ENCODE results near the gene FAM234B.

FAM234B gene

GRCh38 chr12:13099844-13100604 is 55.8 kb downstream of the FAM234B start:
- in situ Hi-C loops (cut with HindIII; ENCODE audit: low pct_ligation_motif_present, low pct_unique_long_range_greater_than_20kb, low sequenced_read_pairs): no loop called here

GRCh38 chr12:13100605-13100881 is 56.4 kb downstream of the FAM234B start:
- in situ Hi-C loops (cut with HindIII; ENCODE audit: low pct_ligation_motif_present, low pct_unique_long_range_greater_than_20kb, low sequenced_read_pairs): no loop called here
- DNase-seq: no peak

More at GRCh38 chr12:13099844-13100604, 55.8 kb downstream of the FAM234B start:
- DNase-seq: no peak

GRCh38 chr12:13100882-13101769 is 56.9 kb downstream of the FAM234B start:
- in situ Hi-C loops (cut with HindIII; ENCODE audit: low pct_ligation_motif_present, low pct_unique_long_range_greater_than_20kb, low sequenced_read_pairs): no loop called here
- peak; percentile 94 for DNase-seq

- DNase-seq: peak; percentile 50
These were observed 57.7 kb downstream of the FAM234B start for GRCh38 chr12:13101821-13102375.

GRCh38 chr12:13102461-13103195 is 58.4 kb downstream of the FAM234B start:
- no peak for DNase-seq
- in situ Hi-C loops (cut with HindIII; ENCODE audit: low pct_ligation_motif_present, low pct_unique_long_range_greater_than_20kb, low sequenced_read_pairs): no loop called here

More at GRCh38 chr12:13101821-13102375, 57.7 kb downstream of the FAM234B start:
- in situ Hi-C loops (cut with HindIII; ENCODE audit: low pct_ligation_motif_present, low pct_unique_long_range_greater_than_20kb, low sequenced_read_pairs): no loop called here

- in situ Hi-C loops (cut with HindIII; ENCODE audit: low pct_ligation_motif_present, low pct_unique_long_range_greater_than_20kb, low sequenced_read_pairs): no loop called here
- no peak for DNase-seq
These were observed 59.3 kb downstream of the FAM234B start, which contains the start of gene GSG1 for GRCh38 chr12:13103391-13104033. Gene GSG1 (minus strand): TSS chr12:13103667. CDS start chr12:13103512, 155 bp downstream.

- DNase-seq: no peak
- in situ Hi-C loops (cut with HindIII; ENCODE audit: low pct_ligation_motif_present, low pct_unique_long_range_greater_than_20kb, low sequenced_read_pairs): no loop called here
These were observed 60.2 kb downstream of the FAM234B start for GRCh38 chr12:13104409-13104808.

- DNase-seq: no peak
- in situ Hi-C loops (cut with HindIII; ENCODE audit: low pct_ligation_motif_present, low pct_unique_long_range_greater_than_20kb, low sequenced_read_pairs): no loop called here
These were observed 61.6 kb downstream of the FAM234B start for GRCh38 chr12:13105781-13106180.

- in situ Hi-C loops (cut with HindIII; ENCODE audit: low pct_ligation_motif_present, low pct_unique_long_range_greater_than_20kb, low sequenced_read_pairs): no loop called here
- no peak for DNase-seq
These were observed 62.5 kb downstream of the FAM234B start for GRCh38 chr12:13106666-13107065.

- in situ Hi-C loops (cut with HindIII; ENCODE audit: low pct_ligation_motif_present, low pct_unique_long_range_greater_than_20kb, low sequenced_read_pairs): no loop called here
- no peak for DNase-seq
These were observed 68.8 kb downstream of the FAM234B start for GRCh38 chr12:13112968-13113367.

- in situ Hi-C loops (cut with HindIII; ENCODE audit: low pct_ligation_motif_present, low pct_unique_long_range_greater_than_20kb, low sequenced_read_pairs): no loop called here
- DNase-seq: no peak
These were observed 70.3 kb downstream of the FAM234B start for GRCh38 chr12:13114251-13115052.

- no peak for DNase-seq
- in situ Hi-C loops (cut with HindIII; ENCODE audit: low pct_ligation_motif_present, low pct_unique_long_range_greater_than_20kb, low sequenced_read_pairs): no loop called here
These were observed 72.1 kb downstream of the FAM234B start for GRCh38 chr12:13116259-13116658.

GRCh38 chr12:13117029-13117428 is 72.8 kb downstream of the FAM234B start:
- no peak for DNase-seq
- in situ Hi-C loops (cut with HindIII; ENCODE audit: low pct_ligation_motif_present, low pct_unique_long_range_greater_than_20kb, low sequenced_read_pairs): no loop called here

- no peak for DNase-seq
- in situ Hi-C loops (cut with HindIII; ENCODE audit: low pct_ligation_motif_present, low pct_unique_long_range_greater_than_20kb, low sequenced_read_pairs): no loop called here
These were observed 75.6 kb downstream of the FAM234B start for GRCh38 chr12:13119826-13120225.

GRCh38 chr12:13120413-13120812 is 76.2 kb downstream of the FAM234B start:
- in situ Hi-C loops (cut with HindIII; ENCODE audit: low pct_ligation_motif_present, low pct_unique_long_range_greater_than_20kb, low sequenced_read_pairs): no loop called here
- no peak for DNase-seq

- in situ Hi-C loops (cut with HindIII; ENCODE audit: low pct_ligation_motif_present, low pct_unique_long_range_greater_than_20kb, low sequenced_read_pairs): no loop called here
- DNase-seq: no peak
These were observed 77.4 kb downstream of the FAM234B start for GRCh38 chr12:13121568-13121967.

GRCh38 chr12:13124656-13125505 is 80.7 kb downstream of the FAM234B start:
- DNase-seq: peak; percentile 52
- in situ Hi-C loops (cut with HindIII; ENCODE audit: low pct_ligation_motif_present, low pct_unique_long_range_greater_than_20kb, low sequenced_read_pairs): no loop called here

Measured in ACHN (cell line).